H1 (cell line): Measurements from ENCODE around the gene TOM1L2. TPM values are rescaled to one million over a fixed set of nuclear protein-coding genes. Genes with fewer than 3 reads are reported as not detected.

ENCODE experiments used
- CTCF ChIA-PET: fragments of 300-600 bp; sonication (Branson Sonifier 250); formaldehyde crosslinking; loops from one replicate; lab custom pipeline; 2021; ENCODE audit not compliant: partially characterized antibody; lab: Charles Lee
- POLR2A ChIA-PET: fragments of 300-600 bp; sonication (Branson Sonifier 250); formaldehyde crosslinking; loops from one replicate; lab custom pipeline; 2021; ENCODE audit warnings: inconsistent platforms; ENCODE audit not compliant: partially characterized antibody; lab: Charles Lee
- DNase-seq, 2 experiments: peaks; one replicate each; pipeline versions ENCODE4 v3.0.0 to v3.0.0-alpha.2; 2010 to 2022; ENCODE audit warnings: low spot score in 2 of 2, low read depth in 1 of 2, mixed read lengths in 1 of 2
- FAIRE-seq: peaks from 2 replicates; lab custom pipeline; 2011; peaks lifted over from hg19 to GRCh38; lab: Jason Lieb, UNC
- H2AFZ ChIP-seq: 2 replicates; pipeline ENCODE4 v1.8.1; 2012; ENCODE audit warnings: low read length, inconsistent platforms
- H2AK5ac ChIP-seq: 2 replicates; pipeline ENCODE4 v1.6.1; 2013; ENCODE audit warnings: low read depth, low read length
- H2BK120ac ChIP-seq: replicated peaks from 2 replicates; pipeline ENCODE3; 2013; ENCODE audit warnings: low read depth, low read length, inconsistent platforms
- H2BK12ac ChIP-seq: 2 replicates; pipeline ENCODE4 v1.6.1; 2013; ENCODE audit warnings: low read depth, low read length
- H2BK15ac ChIP-seq: 2 replicates; pipeline ENCODE4 v1.6.1; 2013; ENCODE audit warnings: low read length
- H2BK20ac ChIP-seq: 2 replicates; pipeline ENCODE4 v1.6.1; 2013; ENCODE audit warnings: low read length
- H2BK5ac ChIP-seq: 2 replicates; pipeline ENCODE4 v1.6.1; 2013; ENCODE audit warnings: low read depth, low read length
- H3K14ac ChIP-seq: 2 replicates; pipeline ENCODE4 v1.6.1; 2013; ENCODE audit warnings: inconsistent platforms; ENCODE audit not compliant: insufficient read length
- H3K18ac ChIP-seq: 2 replicates; pipeline ENCODE4 v1.6.1; 2013; ENCODE audit warnings: low read length; ENCODE audit errors: extremely low read depth
- H3K23ac ChIP-seq: 2 replicates; pipeline ENCODE4 v1.6.1; 2013; ENCODE audit warnings: inconsistent platforms; ENCODE audit not compliant: insufficient read length
- H3K23me2 ChIP-seq: 2 replicates; pipeline ENCODE4 v1.6.1; 2013; ENCODE audit warnings: low read depth, low read length
- H3K27ac ChIP-seq: 2 replicates; pipeline ENCODE4 v1.6.1; 2011; ENCODE audit warnings: low read depth, low read length, inconsistent platforms
- H3K27me3 ChIP-seq, 4 experiments: replicated peaks in 1 of 4; 1 replicate in 1 of 4; 2 replicates in 3 of 4; pipeline versions ENCODE4 v1.6.1 to v1.8.1; 2011 to 2013; ENCODE audit warnings: low read length in 3 of 4, mild to moderate bottlenecking in 3 of 4, inconsistent platforms in 2 of 4, mixed read lengths in 2 of 4, moderate library complexity in 1 of 4; ENCODE audit not compliant: control insufficient read depth in 3 of 4, insufficient read depth in 3 of 4; ENCODE audit errors: extremely low read depth in 1 of 4
- H3K36me3 ChIP-seq, 4 experiments: 2 replicates each; pipeline versions ENCODE4 v1.6.1 to v1.8.1; 2011 to 2013; ENCODE audit warnings: mild to moderate bottlenecking in 4 of 4, low read length in 3 of 4, moderate library complexity in 2 of 4, control low read depth in 1 of 4, inconsistent platforms in 1 of 4; ENCODE audit not compliant: insufficient read depth in 4 of 4, control insufficient read depth in 2 of 4
- H3K4ac ChIP-seq: replicated peaks from 2 replicates; pipeline ENCODE3; 2013; ENCODE audit warnings: low read length, low read depth, mixed read lengths, inconsistent platforms; ENCODE audit not compliant: insufficient read length
- H3K4me1 ChIP-seq, 4 experiments: replicated peaks in 1 of 4; 1 replicate in 1 of 4; 2 replicates in 3 of 4; pipeline versions ENCODE4 v1.6.1 to v1.8.1; 2011 to 2013; ENCODE audit warnings: low read length in 3 of 4, inconsistent platforms in 2 of 4, mixed read lengths in 1 of 4; ENCODE audit not compliant: insufficient read depth in 4 of 4, control insufficient read depth in 3 of 4
- H3K4me2 ChIP-seq, 2 experiments: 2 replicates each; pipeline versions ENCODE4 v1.6.1 to v1.8.1; 2011 to 2013; ENCODE audit warnings: low read depth in 2 of 2, low read length in 2 of 2, control low read depth in 1 of 2, inconsistent platforms in 1 of 2, mild to moderate bottlenecking in 1 of 2; ENCODE audit not compliant: insufficient read depth in 1 of 2
- H3K4me3 ChIP-seq, 4 experiments: fragments of 200-600, 300-600 bp in 1 of 4; sonication (generic), shearing (Covaris generic), sonication (Bioruptor Twin) in 1 of 4; 2 replicates each; pipeline versions ENCODE4 v1.5.1 to v1.8.1; 2011 to 2016; ENCODE audit warnings: low read length in 4 of 4, low read depth in 3 of 4, control low read depth in 2 of 4, inconsistent platforms in 2 of 4, mild to moderate bottlenecking in 2 of 4, mixed read lengths in 1 of 4, moderate library complexity in 1 of 4; ENCODE audit not compliant: insufficient read depth in 2 of 4; ENCODE audit errors: extremely low read depth in 1 of 4
- H3K56ac ChIP-seq: replicated peaks from 2 replicates; pipeline ENCODE3; 2013; ENCODE audit warnings: low read depth, mild to moderate bottlenecking, mixed read lengths, low read length, inconsistent platforms; ENCODE audit not compliant: insufficient read length
- H3K79me1 ChIP-seq: 2 replicates; pipeline ENCODE4 v1.6.1; 2013; ENCODE audit warnings: low read depth, low read length, control low read depth
- H3K79me2 ChIP-seq, 2 experiments: 2 replicates each; pipeline versions ENCODE4 v1.6.1 to v1.8.1; 2012 to 2013; ENCODE audit warnings: low read length in 2 of 2, mild to moderate bottlenecking in 2 of 2, inconsistent platforms in 1 of 2; ENCODE audit not compliant: insufficient read depth in 2 of 2, control insufficient read depth in 1 of 2
- H3K9ac ChIP-seq, 4 experiments: replicated peaks in 1 of 4; 1 replicate in 1 of 4; 2 replicates in 3 of 4; pipeline versions ENCODE4 v1.6.1 to v1.8.1; 2011 to 2013; ENCODE audit warnings: low read depth in 3 of 4, low read length in 3 of 4, control low read depth in 2 of 4, mild to moderate bottlenecking in 2 of 4, moderate library complexity in 2 of 4, inconsistent platforms in 1 of 4; ENCODE audit errors: extremely low read depth in 1 of 4
- H3K9me3 ChIP-seq, 2 experiments: 2 replicates each; pipeline versions ENCODE4 v1.6.1 to v1.8.1; 2012 to 2013; ENCODE audit warnings: mild to moderate bottlenecking in 2 of 2, moderate library complexity in 2 of 2, control low read depth in 1 of 2, inconsistent platforms in 1 of 2, low read depth in 1 of 2, low read length in 1 of 2, mixed read lengths in 1 of 2; ENCODE audit not compliant: insufficient read depth in 2 of 2
- H4K20me1 ChIP-seq, 2 experiments: replicated peaks in 1 of 2; 2 replicates each; pipeline versions ENCODE3 to v1.8.1; 2011 to 2013; ENCODE audit warnings: inconsistent platforms in 2 of 2, low read length in 2 of 2, mild to moderate bottlenecking in 1 of 2; ENCODE audit not compliant: insufficient read depth in 2 of 2, control insufficient read depth in 1 of 2
- H4K5ac ChIP-seq: 2 replicates; pipeline ENCODE4 v1.6.1; 2013; ENCODE audit warnings: low read length, low read depth, mixed read lengths, inconsistent platforms; ENCODE audit not compliant: insufficient read length
- H4K8ac ChIP-seq: 2 replicates; pipeline ENCODE4 v1.8.0; 2013; ENCODE audit warnings: mild to moderate bottlenecking, moderate library complexity, low read length, inconsistent platforms; ENCODE audit not compliant: insufficient read depth; ENCODE audit errors: extremely low read depth
- H4K91ac ChIP-seq: replicated peaks from 2 replicates; pipeline ENCODE3; 2013; ENCODE audit warnings: low read length, mixed read lengths, inconsistent platforms; ENCODE audit not compliant: insufficient read length
- GTF2F1 ChIP-seq: IDR thresholded peaks from 2 replicates; pipeline ENCODE4 v1.6.1; 2012; ENCODE audit warnings: low read depth, low read length, improper control_type of control experiment, borderline replicate concordance
- MAFK ChIP-seq: IDR thresholded peaks from 2 replicates; pipeline ENCODE4 v1.6.1; 2012; ENCODE audit warnings: low read depth, mild to moderate bottlenecking, improper control_type of control experiment, low read length
- RXRA ChIP-seq: IDR thresholded peaks from 2 replicates; pipeline ENCODE4 v1.6.1; 2011; ENCODE audit warnings: low read depth, mild to moderate bottlenecking, low read length, moderate library complexity; ENCODE audit not compliant: insufficient read depth
- SIX5 ChIP-seq: IDR thresholded peaks from 2 replicates; pipeline ENCODE4 v1.6.1; 2011; ENCODE audit warnings: mild to moderate bottlenecking, low read depth, low read length
- SRF ChIP-seq: IDR thresholded peaks from 2 replicates; pipeline ENCODE4 v1.6.1; 2011; ENCODE audit warnings: mild to moderate bottlenecking, low read depth, low read length, moderate library complexity
- TEAD4 ChIP-seq: IDR thresholded peaks from 2 replicates; pipeline ENCODE4 v1.6.1; 2012; ENCODE audit warnings: low read depth, low read length, inconsistent platforms, mixed read lengths
- WGBS, 2 experiments: shearing (Covaris generic) in 1 of 2; methylation state at CpG; one replicate each; pipeline versions ENCODE4 v1.1.6 to v1.1.7; 2013 to 2015; ENCODE audit warnings: low lambda C conversion rate in 2 of 2, mixed read lengths in 2 of 2, inconsistent platforms in 1 of 2, low coverage in 1 of 2, missing lambda C conversion rate in 1 of 2; ENCODE audit not compliant: insufficient replicate concordance in 2 of 2, insufficient coverage in 1 of 2, insufficient read length in 1 of 2; ENCODE audit errors: extremely low coverage in 1 of 2, missing lambda C conversion rate in 1 of 2; 5-methylcytosine and 5-hydroxymethylcytosine counted together
- polyA plus RNA-seq, 7 experiments: library from polyadenylated mRNA; depleted of rRNA in 3 of 7; stranded (reverse) in 5 of 7; unstranded in 2 of 7; fragments of >200 nt in 5 of 7; fragments of 200-250 nt in 2 of 7; gene quantifications; 1 replicate in 5 of 7; 2 replicates in 1 of 7; 4 replicates in 1 of 7; pipeline versions ENCODE4 v1.2.1 to v1.2.3, GENCODE V29; 2011 to 2013; ENCODE audit warnings: missing spikeins in 2 of 7, mixed read lengths in 2 of 7
- total RNA-seq: library from RNA; stranded (reverse); fragmentation: NEBNext Ultra II Directional; extraction: Animal tissue kit (Norgen Biotek cat#: 25700); gene quantifications from 2 replicates; pipeline ENCODE4 v1.2.1, GENCODE V29; 2021
- TF ChIP-seq, protein P1 (sequence below), 3 experiments: IDR thresholded peaks; 1 replicate in 2 of 3; 2 replicates in 1 of 3; pipeline versions ENCODE4 v1.5.1 to v1.6.1; 2011; ENCODE audit warnings: low read length in 3 of 3, mild to moderate bottlenecking in 3 of 3, inconsistent platforms in 2 of 3, low read depth in 1 of 3, moderate library complexity in 1 of 3; ENCODE audit not compliant: insufficient read depth in 1 of 3; ENCODE audit errors: control extremely low read depth in 1 of 3
- TF ChIP-seq, protein P2 (sequence below): IDR thresholded peaks from 2 replicates; pipeline ENCODE4 v1.6.1; 2011; ENCODE audit warnings: low read depth, mild to moderate bottlenecking, low read length; ENCODE audit not compliant: insufficient read depth

TOM1L2 gene
- total and polyA plus RNA-seq, 2 of the 8 experiments (the other 6 are each of a cell fraction or from before 2014, with no cell fraction given) = 2.0 to 3.4 TPM

- H3K18ac ChIP-seq = no peak overlapping the region
- no peak overlapping the region for H2BK12ac ChIP-seq
- no peak overlapping the region for H3K27ac ChIP-seq
- H3K36me3 ChIP-seq = no peaks in the 10 kb centered on the region
- H2BK5ac ChIP-seq = no peak overlapping the region
- no peak overlapping the region for H3K23ac ChIP-seq
- H2BK120ac ChIP-seq = no peak overlapping the region
- H3K14ac ChIP-seq = no peak overlapping the region
- no peak overlapping the region for H3K56ac ChIP-seq
- no peak overlapping the region for H3K4ac ChIP-seq
- no peak overlapping the region for H3K9ac ChIP-seq
- H3K79me2 ChIP-seq = no peaks in the 10 kb centered on the region
- WGBS, 2 experiments = 84% methylated on average over 9 of the region's 9 CpGs; no CpG with 5 or more reads in 1 of the 2 experiments
- no peaks in the 10 kb centered on the region for H3K79me1 ChIP-seq
- H3K4me2 ChIP-seq = no peak overlapping the region
- no peaks in the 10 kb centered on the region for H3K27me3 ChIP-seq
- no peak overlapping the region for H2AK5ac ChIP-seq
- no peaks in the 10 kb centered on the region for H3K9me3 ChIP-seq
- no peak overlapping the region for H2AFZ ChIP-seq
- H4K91ac ChIP-seq = no peak overlapping the region
- CTCF ChIA-PET = interaction anchor here (1.1 to 3.2 kb wide), 2 partner anchors 14 to 16 kb away, joined by 3 to 12 read pairs; no protein-coding TSS in a partner anchor
- no peak for FAIRE-seq
- no peak overlapping the region for H2BK20ac ChIP-seq
- POLR2A ChIA-PET = interaction anchor here (0.8 kb wide), 1 partner anchor 39 kb away, joined by 3 read pairs; the partner anchor contains the start of gene ATPAF2
- peaks cover 0 to 5% of the 10 kb centered on the region in 2 experiments for H4K20me1 ChIP-seq
- no peaks in the 10 kb centered on the region; the same call in 1 of the 2 replicates for H3K23me2 ChIP-seq
- no peak overlapping the region for H4K5ac ChIP-seq
- DNase-seq = no peak
- no peak overlapping the region for H2BK15ac ChIP-seq
- 0 out of 2 replicates have a peak overlapping the region, but pooled peaks have one; percentile 11 for H4K8ac ChIP-seq
- no peak overlapping the region for H3K4me3 ChIP-seq
- peaks cover 0 to under 1% (median 0%) of the 10 kb centered on the region in 4 experiments; a peak in 2 of 7 replicates for H3K4me1 ChIP-seq
- TF ChIP-seq MAFK (no peak), SRF (no peak), TEAD4 (no peak), SIX5 (no peak), GTF2F1 (no peak), RXRA (no peak)
- TF ChIP-seq, protein P1, sequence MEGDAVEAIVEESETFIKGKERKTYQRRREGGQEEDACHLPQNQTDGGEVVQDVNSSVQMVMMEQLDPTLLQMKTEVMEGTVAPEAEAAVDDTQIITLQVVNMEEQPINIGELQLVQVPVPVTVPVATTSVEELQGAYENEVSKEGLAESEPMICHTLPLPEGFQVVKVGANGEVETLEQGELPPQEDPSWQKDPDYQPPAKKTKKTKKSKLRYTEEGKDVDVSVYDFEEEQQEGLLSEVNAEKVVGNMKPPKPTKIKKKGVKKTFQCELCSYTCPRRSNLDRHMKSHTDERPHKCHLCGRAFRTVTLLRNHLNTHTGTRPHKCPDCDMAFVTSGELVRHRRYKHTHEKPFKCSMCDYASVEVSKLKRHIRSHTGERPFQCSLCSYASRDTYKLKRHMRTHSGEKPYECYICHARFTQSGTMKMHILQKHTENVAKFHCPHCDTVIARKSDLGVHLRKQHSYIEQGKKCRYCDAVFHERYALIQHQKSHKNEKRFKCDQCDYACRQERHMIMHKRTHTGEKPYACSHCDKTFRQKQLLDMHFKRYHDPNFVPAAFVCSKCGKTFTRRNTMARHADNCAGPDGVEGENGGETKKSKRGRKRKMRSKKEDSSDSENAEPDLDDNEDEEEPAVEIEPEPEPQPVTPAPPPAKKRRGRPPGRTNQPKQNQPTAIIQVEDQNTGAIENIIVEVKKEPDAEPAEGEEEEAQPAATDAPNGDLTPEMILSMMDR (IDR thresholded peaks at IDR 0.05; ENCODE audit: control extremely low read depth in 1 of 3, insufficient read depth in 1 of 3, low read depth in 1 of 3, low read length in 3 of 3) = no peak
- TF ChIP-seq, protein P2, sequence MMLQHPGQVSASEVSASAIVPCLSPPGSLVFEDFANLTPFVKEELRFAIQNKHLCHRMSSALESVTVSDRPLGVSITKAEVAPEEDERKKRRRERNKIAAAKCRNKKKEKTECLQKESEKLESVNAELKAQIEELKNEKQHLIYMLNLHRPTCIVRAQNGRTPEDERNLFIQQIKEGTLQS = no peak
Observed at GRCh38 chr17:17999364-18000029, 27.3 kb upstream of the TOM1L2 start.
